WTC11 (cell line): ENCODE results near the gene POLR1G. TPM values are rescaled to one million over a fixed set of nuclear protein-coding genes. Genes with fewer than 3 reads are reported as not detected.

Experiments used
- ATAC-seq: fragments of 200-7000 bp; cut with Tn5 transposase; 2 replicates; pipeline ENCODE4 v1.10.0; 2021; ENCODE audit warnings: mild to moderate bottlenecking, moderate library complexity
- CTCF ChIA-PET: fragments of 300-600 bp; sonication (Branson Sonifier 250); formaldehyde crosslinking; loops from one replicate; lab custom pipeline; 2021; ENCODE audit warnings: antibody characterized with exemption; lab: Charles Lee
- POLR2A ChIA-PET: fragments of 350-600 bp; sonication (Branson Sonifier 250); formaldehyde crosslinking; loops from one replicate; lab custom pipeline; 2021; ENCODE audit warnings: antibody characterized with exemption; lab: Charles Lee
- DNase-seq: peaks from one replicate; pipeline ENCODE4 v3.0.0; 2021; ENCODE audit warnings: low spot score
- H3K27ac Mint-ChIP-seq: 2 replicates; pipeline ENCODE4 v1.8.0; 2021; ENCODE audit warnings: mixed read lengths
- H3K27me3 Mint-ChIP-seq: 2 replicates; pipeline ENCODE4 v1.8.0; 2021; ENCODE audit warnings: low read depth, mild to moderate bottlenecking, moderate library complexity, mixed read lengths
- H3K36me3 Mint-ChIP-seq: 2 replicates; pipeline ENCODE4 v1.8.0; 2021; ENCODE audit warnings: mixed read lengths
- H3K4me1 Mint-ChIP-seq: 2 replicates; pipeline ENCODE4 v1.8.0; 2022; ENCODE audit warnings: mixed read lengths
- H3K4me3 Mint-ChIP-seq: 2 replicates; pipeline ENCODE4 v1.8.0; 2021; ENCODE audit warnings: mild to moderate bottlenecking, moderate library complexity, mixed read lengths
- H3K9me3 Mint-ChIP-seq: 2 replicates; pipeline ENCODE4 v1.8.0; 2021; ENCODE audit warnings: mixed read lengths
- AR ChIP-seq: fragments of 250-450 bp; sonication (Bioruptor Pico); IDR thresholded peaks from 2 replicates; pipeline ENCODE4 v1.9.0; 2021; ENCODE audit warnings: mild to moderate bottlenecking
- ARID4B ChIP-seq: sonication (generic); formaldehyde crosslinking; IDR thresholded peaks from 2 replicates; pipeline ENCODE4 v1.8.0; 2023; ENCODE audit warnings: missing genetic modification reagents, mild to moderate bottlenecking, borderline replicate concordance
- CREM ChIP-seq: sonication (generic); formaldehyde crosslinking; IDR thresholded peaks from 2 replicates; pipeline ENCODE4 v1.8.1; 2022; ENCODE audit warnings: mild to moderate bottlenecking, missing genetic modification reagents, moderate library complexity
- CTCF ChIP-seq: fragments of 200-600 bp; IDR thresholded peaks from 2 replicates; pipeline ENCODE4 v1.8.0; 2022; ENCODE audit warnings: antibody characterized with exemption
- ETV6 ChIP-seq: sonication (generic); formaldehyde crosslinking; IDR thresholded peaks from 2 replicates; pipeline ENCODE4 v1.8.1; 2022; ENCODE audit warnings: mild to moderate bottlenecking, missing genetic modification reagents
- FOXK1 ChIP-seq: sonication (generic); formaldehyde crosslinking; IDR thresholded peaks from 2 replicates; pipeline ENCODE4 v1.8.0; 2022; ENCODE audit warnings: mild to moderate bottlenecking, moderate library complexity, missing genetic modification reagents
- GABPB1 ChIP-seq: sonication (generic); formaldehyde crosslinking; IDR thresholded peaks from 2 replicates; pipeline ENCODE4 v1.8.1; 2023; ENCODE audit warnings: mild to moderate bottlenecking, missing genetic modification reagents
- MAX ChIP-seq: sonication (generic); formaldehyde crosslinking; IDR thresholded peaks from 2 replicates; pipeline ENCODE4 v1.8.0; 2022; ENCODE audit warnings: mild to moderate bottlenecking, missing genetic modification reagents
- MYBL2 ChIP-seq: sonication (generic); formaldehyde crosslinking; IDR thresholded peaks from 2 replicates; pipeline ENCODE4 v1.8.1; 2023; ENCODE audit warnings: mild to moderate bottlenecking, moderate library complexity, missing genetic modification reagents
- NFYB ChIP-seq: sonication (generic); formaldehyde crosslinking; conservative IDR thresholded peaks from 2 replicates; pipeline ENCODE4 v1.8.0; 2022; ENCODE audit warnings: low read depth, missing genetic modification reagents
- SOX15 ChIP-seq: fragments of 250-450 bp; sonication (Bioruptor Pico); IDR thresholded peaks from 2 replicates; pipeline ENCODE4 v1.9.0; 2021; ENCODE audit warnings: mild to moderate bottlenecking
- SP1 ChIP-seq: sonication (generic); formaldehyde crosslinking; conservative IDR thresholded peaks from 2 replicates; pipeline ENCODE4 v1.8.1; 2022; ENCODE audit warnings: missing genetic modification reagents
- TEAD1 ChIP-seq: sonication (generic); formaldehyde crosslinking; IDR thresholded peaks from 2 replicates; pipeline ENCODE4 v1.8.0; 2022; ENCODE audit warnings: mild to moderate bottlenecking, missing genetic modification reagents
- TEAD4 ChIP-seq: sonication (generic); formaldehyde crosslinking; IDR thresholded peaks from 2 replicates; pipeline ENCODE4 v1.8.0; 2022; ENCODE audit warnings: mild to moderate bottlenecking, missing genetic modification reagents
- USF1 ChIP-seq: sonication (generic); formaldehyde crosslinking; IDR thresholded peaks from 2 replicates; pipeline ENCODE4 v1.8.0; 2022; ENCODE audit warnings: mild to moderate bottlenecking, missing genetic modification reagents
- USF2 ChIP-seq: sonication (generic); formaldehyde crosslinking; IDR thresholded peaks from 2 replicates; pipeline ENCODE4 v1.8.1; 2023; ENCODE audit warnings: mild to moderate bottlenecking, missing genetic modification reagents, moderate library complexity
- ZMAT4 ChIP-seq: fragments of 250-450 bp; sonication (Bioruptor Pico); IDR thresholded peaks from 2 replicates; pipeline ENCODE4 v1.9.0; 2021; ENCODE audit warnings: mild to moderate bottlenecking
- ZNF425 ChIP-seq: fragments of 250-450 bp; sonication (Bioruptor Pico); conservative IDR thresholded peaks from 2 replicates; pipeline ENCODE4 v1.9.0; 2021; ENCODE audit warnings: mild to moderate bottlenecking
- total RNA-seq: library from RNA; stranded (reverse); gene quantifications from 3 replicates; pipeline ENCODE4 v1.2.3, GENCODE V29; 2021

Gene POLR1G
- total RNA-seq, 1 experiment from 2014 or later: 38.1 TPM

- Mint-ChIP-seq H3K36me3 (peaks cover 16% of the 10 kb centered on the region), H3K4me1 (peaks cover 17% of the 10 kb centered on the region), H3K27ac (peak within 1 kb of the TSS; percentile 100), H3K4me3 (peak within 1 kb of the TSS; percentile 90), H3K27me3 (no peaks in the 10 kb centered on the region), H3K9me3 (no peaks in the 10 kb centered on the region)
- ChIA-PET CTCF (interaction anchor here (0.6 to 2.6 kb wide), 10 partner anchors 25 to 115 kb away, joined by 3 to 14 read pairs (median 6); no protein-coding TSS in a partner anchor), POLR2A (interaction anchor here (1.5 kb wide), 1 partner anchor 33 kb away, joined by 5 read pairs; no protein-coding TSS in a partner anchor)
- ATAC-seq (peak; percentile 97), DNase-seq (peak; percentile 100)
- TF ChIP-seq SP1 (CRISPR knock-in tag) (peak; percentile 65; the same call in 1 of the 2 replicates), MYBL2 (CRISPR knock-in tag) (no peak), NFYB (CRISPR knock-in tag) (peak; percentile 98), FOXK1 (CRISPR knock-in tag) (0 out of 2 replicates have a peak, but pooled peaks have one; percentile 54), CREM (CRISPR knock-in tag) (no peak; the same call in 1 of the 2 replicates), AR (no peak)
These were observed 35.8 kb upstream of the POLR1G start, which contains the start of gene ERCC2 for GRCh38 chr19:45370410-45371204. Gene ERCC2 (minus strand): TSS chr19:45370573. CDS start chr19:45370540, 33 bp downstream.

GRCh38 chr19:45376045-45376724, 30.3 kb upstream of the POLR1G start:
- ATAC-seq (peak; percentile 91), DNase-seq (peak; percentile 68)
- Mint-ChIP-seq H3K27ac (peak overlapping the region; percentile 92), H3K36me3 (no peaks in the 10 kb centered on the region), H3K9me3 (no peaks in the 10 kb centered on the region), H3K4me1 (peaks cover 19% of the 10 kb centered on the region), H3K4me3 (no peak overlapping the region), H3K27me3 (no peaks in the 10 kb centered on the region)
- ChIA-PET POLR2A (interaction anchor here (0.6 to 0.9 kb wide), 3 partner anchors 15 to 1618 kb away, joined by 4 to 7 read pairs (median 6); no protein-coding TSS in a partner anchor), CTCF (interaction anchor here (0.7 to 2.7 kb wide), 6 partner anchors 20 to 535 kb away, joined by 3 to 10 read pairs (median 8); no protein-coding TSS in a partner anchor)
- TF ChIP-seq ZNF425 (CRISPR knock-in tag): no peak
- TF ChIP-seq USF2 (CRISPR knock-in tag): peak; percentile 79
- TF ChIP-seq ARID4B: no peak
- TF ChIP-seq ZMAT4 (CRISPR knock-in tag): no peak
- no peak for TF ChIP-seq MYBL2 (CRISPR knock-in tag)
- TF ChIP-seq USF1 (CRISPR knock-in tag): peak; percentile 85
- no peak for TF ChIP-seq ETV6 (CRISPR knock-in tag)
- no peak for TF ChIP-seq GABPB1
- TF ChIP-seq CTCF: no peak
- peak; percentile 52; the same call in 1 of the 2 replicates for TF ChIP-seq MAX
- no peak for TF ChIP-seq SOX15
- TF ChIP-seq TEAD4 (CRISPR knock-in tag): peak; percentile 98
- peak; percentile 99 for TF ChIP-seq TEAD1 (CRISPR knock-in tag)
